ENCODE data around the gene MIEF2. TPM values are rescaled to one million over a fixed set of nuclear protein-coding genes. Genes with fewer than 3 reads are reported as not detected.

MIEF2 gene
- total and polyA plus RNA-seq, 10 of the 15 experiments (the other 5 are each of a cell fraction or from before 2014, with no cell fraction given): 0.16 to 9.2 (median 4.1) TPM

DNA sequence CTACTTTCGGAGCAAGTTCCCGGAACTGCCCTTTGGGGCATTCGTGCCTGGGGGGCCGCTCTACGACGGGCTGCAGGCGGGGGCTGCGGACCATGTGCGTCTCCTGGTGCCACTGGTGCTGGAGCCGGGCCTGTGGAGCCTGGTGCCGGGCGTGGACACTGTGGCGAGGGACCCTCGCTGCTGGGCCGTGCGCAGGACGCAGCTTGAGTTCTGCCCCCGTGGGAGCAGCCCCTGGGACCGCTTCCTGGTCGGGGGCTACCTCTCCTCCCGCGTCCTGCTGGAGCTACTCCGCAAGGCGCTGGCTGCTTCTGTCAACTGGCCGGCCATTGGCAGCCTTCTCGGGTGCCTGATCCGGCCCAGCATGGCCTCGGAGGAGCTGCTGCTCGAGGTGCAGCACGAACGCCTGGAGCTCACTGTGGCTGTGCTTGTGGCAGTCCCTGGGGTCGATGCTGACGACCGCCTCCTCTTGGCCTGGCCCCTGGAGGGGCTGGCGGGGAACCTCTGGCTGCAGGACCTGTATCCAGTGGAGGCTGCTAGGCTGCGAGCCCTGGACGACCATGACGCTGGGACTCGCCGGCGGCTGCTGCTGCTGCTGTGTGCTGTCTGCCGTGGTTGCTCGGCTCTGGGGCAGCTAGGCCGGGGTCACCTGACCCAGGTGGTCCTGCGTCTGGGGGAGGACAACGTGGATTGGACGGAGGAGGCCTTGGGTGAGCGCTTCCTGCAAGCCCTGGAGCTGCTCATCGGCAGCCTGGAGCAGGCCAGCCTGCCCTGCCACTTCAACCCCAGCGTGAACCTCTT lies 3.6 kb downstream of the MIEF2 start:
- Histone ChIP-seq H3K4me3 (no peak overlapping the region), H4K20me1 (ENCODE audit: control insufficient read depth, insufficient read depth) (no peaks in the 10 kb centered on the region), H3K4me2 (ENCODE audit: control insufficient read depth, insufficient read depth) (no peak overlapping the region), H3K27me3 (replicated peaks in 1 of 2; ENCODE audit: control insufficient read depth in 2 of 2, insufficient read depth in 2 of 2, low read length in 1 of 2) (no peaks in the 10 kb centered on the region), H3K4me1 (ENCODE audit: control insufficient read depth, insufficient read depth, low read length) (peaks cover 14% of the 10 kb centered on the region), H2AFZ (ENCODE audit: control insufficient read depth, low read depth, low read length) (no peak overlapping the region), H3K9me3 (replicated peaks; ENCODE audit: control insufficient read depth, insufficient read depth, low read length) (no peaks in the 10 kb centered on the region), H3K27ac (ENCODE audit: control insufficient read depth, insufficient read depth) (no peak overlapping the region), H3K79me2 (ENCODE audit: control insufficient read depth, insufficient read depth, low read length) (no peaks in the 10 kb centered on the region; the same call in 1 of the 2 replicates), H3K36me3 (ENCODE audit: control insufficient read depth in 2 of 2, insufficient read depth in 2 of 2, low read length in 1 of 2) (peaks cover 0 to 5% of the 10 kb centered on the region in 2 experiments; a peak in 3 of 4 replicates), H3K9ac (ENCODE audit: control insufficient read depth, insufficient read depth, low read length) (no peak overlapping the region)
- ChIA-PET CTCF (interaction anchor here (0.7 to 1.1 kb wide), 2 partner anchors 38 to 76 kb away, joined by 3 read pairs; no protein-coding TSS in a partner anchor), RAD21 (ENCODE audit: unreplicated experiment) (no interaction called here), POLR2A (no interaction called here), SMC1A (ENCODE audit: uncharacterized antibody, unreplicated experiment) (no interaction called here)
- DNase-seq (ENCODE audit: low read depth, low spot score) (no peak), ATAC-seq (no peak), FAIRE-seq (no peak)
- BruUV-seq (replicated peaks): no TSS peak
- in situ Hi-C loops (cut with MboI): no loop called here
- WGBS (ENCODE audit: insufficient coverage, insufficient replicate concordance, low lambda C conversion rate, missing lambda C conversion rate): 82% methylated on average over 50 of the region's 50 CpGs
- intact Hi-C loops (cut with micrococcal nuclease; ENCODE audit: unreplicated experiment): no loop called here
- no peak for TF ChIP-seq TCF3 (IDR thresholded peaks at IDR 0.05; ENCODE audit: borderline replicate concordance, insufficient read depth, low read depth, low read length)
- TF ChIP-seq ZNF207 (IDR thresholded peaks at IDR 0.05; ENCODE audit: borderline replicate concordance): no peak
- TF ChIP-seq RAD51 (IDR thresholded peaks at IDR 0.05): no peak
- no peak for TF ChIP-seq CEBPZ (IDR thresholded peaks at IDR 0.05; ENCODE audit: low read depth, low read length)
- no peak for TF ChIP-seq HDAC2 (IDR thresholded peaks at IDR 0.05)
- TF ChIP-seq SP1 (IDR thresholded peaks at IDR 0.05; ENCODE audit: low read depth, low read length): no peak
- TF ChIP-seq SUPT20H (IDR thresholded peaks at IDR 0.05; ENCODE audit: borderline replicate concordance, control insufficient read depth, low read depth, low read length): no peak
- TF ChIP-seq CBX5 (IDR thresholded peaks at IDR 0.05; ENCODE audit: low read depth): no peak
- no peak for TF ChIP-seq ZNF24 (IDR thresholded peaks at IDR 0.05)
- no peak for TF ChIP-seq SIX5 (IDR thresholded peaks at IDR 0.05; ENCODE audit: low read depth, low read length, severe bottlenecking)
- TF ChIP-seq E4F1 (IDR thresholded peaks at IDR 0.05; ENCODE audit: borderline replicate concordance, partially characterized antibody): no peak
- TF ChIP-seq IRF5 (IDR thresholded peaks at IDR 0.05; ENCODE audit: borderline replicate concordance): no peak
- no peak for TF ChIP-seq SREBF2 (IDR thresholded peaks at IDR 0.05; ENCODE audit: low read length)
- no peak for TF ChIP-seq IKZF2 (IDR thresholded peaks at IDR 0.05)

Measured in GM12878 (cell line).